MM.1S (cell line): Measurements from ENCODE around the gene CAND2.

Experiments
- DNase-seq: peaks from one replicate; pipeline ENCODE4 v3.0.0-alpha.2; 2015
- H2AFZ ChIP-seq: fragments of 300-600 bp; sonication (generic); 2 replicates; pipeline ENCODE4 v1.6.0; 2016; ENCODE audit warnings: antibody characterized with exemption, low read length
- H3F3A ChIP-seq: fragments of 300-600 bp; sonication (generic); 2 replicates; pipeline ENCODE4 v1.6.1; 2016; ENCODE audit warnings: mild to moderate bottlenecking, antibody characterized with exemption, low read length, moderate library complexity, mixed read lengths; ENCODE audit not compliant: insufficient read depth
- H3K27ac ChIP-seq: fragments of 300-600 bp; sonication (generic); 2 replicates; pipeline ENCODE4 v1.5.1; 2016; ENCODE audit warnings: mild to moderate bottlenecking, low read length
- H3K27me3 ChIP-seq: fragments of 300-600 bp; sonication (generic); replicated peaks from 2 replicates; pipeline ENCODE4 v1.6.0; 2016; ENCODE audit warnings: low read length; ENCODE audit not compliant: insufficient read depth
- H3K36me3 ChIP-seq: fragments of 300-600 bp; sonication (generic); replicated peaks from 2 replicates; pipeline ENCODE4 v1.6.1; 2016; ENCODE audit warnings: mild to moderate bottlenecking, low read length, mixed read lengths; ENCODE audit not compliant: insufficient read depth
- H3K4me1 ChIP-seq: fragments of 300-600 bp; sonication (generic); 2 replicates; pipeline ENCODE4 v1.6.1; 2016; ENCODE audit warnings: low read length, mixed read lengths
- H3K4me2 ChIP-seq: fragments of 300-600 bp; sonication (generic); 2 replicates; pipeline ENCODE4 v1.6.0; 2016; ENCODE audit warnings: low read depth, low read length
- H3K4me3 ChIP-seq: fragments of 300-600 bp; sonication (generic); 2 replicates; pipeline ENCODE4 v1.5.1; 2016; ENCODE audit warnings: low read length, mixed read lengths
- H3K79me2 ChIP-seq: fragments of 300-600 bp; sonication (generic); 2 replicates; pipeline ENCODE4 v1.6.1; 2016; ENCODE audit warnings: mixed run types, low read length, mixed read lengths
- H3K9ac ChIP-seq: fragments of 300-600 bp; sonication (generic); 2 replicates; pipeline ENCODE4 v1.6.1; 2016; ENCODE audit warnings: low read length, mixed read lengths
- H3K9me2 ChIP-seq: fragments of 300-600 bp; sonication (generic); replicated peaks from 2 replicates; pipeline ENCODE4 v1.6.1; 2016; ENCODE audit warnings: mild to moderate bottlenecking, low read length, mixed read lengths; ENCODE audit not compliant: insufficient read depth
- H3K9me3 ChIP-seq: fragments of 300-600 bp; sonication (generic); replicated peaks from 2 replicates; pipeline ENCODE4 v1.6.1; 2016; ENCODE audit warnings: mild to moderate bottlenecking, low read length, mixed read lengths; ENCODE audit not compliant: insufficient read depth
- H4K20me1 ChIP-seq: fragments of 300-600 bp; sonication (generic); 2 replicates; pipeline ENCODE4 v1.6.1; 2016; ENCODE audit warnings: mild to moderate bottlenecking, low read length, moderate library complexity, mixed read lengths; ENCODE audit not compliant: insufficient read depth
- CTCF ChIP-seq: fragments of 300-600 bp; sonication (generic); IDR thresholded peaks from 2 replicates; pipeline ENCODE4 v1.5.1; 2016; ENCODE audit warnings: antibody characterized with exemption, low read length, mixed read lengths
- EZH2 ChIP-seq: fragments of 300-600 bp; sonication (generic); optimal IDR thresholded peaks from 2 replicates; pipeline ENCODE3; 2017; ENCODE audit warnings: low read depth, mild to moderate bottlenecking, antibody characterized with exemption, low read length, mixed read lengths
- EZH2phosphoT487 ChIP-seq: fragments of 300-600 bp; sonication (generic); IDR thresholded peaks from 2 replicates; pipeline ENCODE4 v1.6.1; 2018; ENCODE audit warnings: antibody characterized with exemption, low read length

Gene CAND2

GRCh38 chr3:12764171-12764776 is 32.2 kb upstream of the CAND2 start:
- no peak overlapping the region for H3K4me3 ChIP-seq
- no peak overlapping the region for H3K4me2 ChIP-seq
- H3F3A ChIP-seq, result no peaks in the 10 kb centered on the region
- H3K4me1 ChIP-seq, result no peaks in the 10 kb centered on the region
- no peaks in the 10 kb centered on the region for H3K36me3 ChIP-seq
- no peak overlapping the region for H3K9ac ChIP-seq
- H3K9me2 ChIP-seq, result no peaks in the 10 kb centered on the region
- no peak overlapping the region for H2AFZ ChIP-seq
- H3K9me3 ChIP-seq, result no peaks in the 10 kb centered on the region
- TF ChIP-seq CTCF, result no peak
- TF ChIP-seq EZH2, result no peak
- no peak for TF ChIP-seq EZH2phosphoT487
- H4K20me1 ChIP-seq, result no peaks in the 10 kb centered on the region
- no peak overlapping the region for H3K27ac ChIP-seq
- H3K27me3 ChIP-seq, result peaks cover 5% of the 10 kb centered on the region; the same call in 1 of the 2 replicates
- DNase-seq, result no peak
- H3K79me2 ChIP-seq, result no peaks in the 10 kb centered on the region

GRCh38 chr3:12766541-12766940 is 29.9 kb upstream of the CAND2 start:
- no peak for DNase-seq
- TF ChIP-seq EZH2, result no peak
- H3K4me2 ChIP-seq, result no peak overlapping the region

GRCh38 chr3:12768579-12769527 is 27.6 kb upstream of the CAND2 start:
- no peak overlapping the region for H2AFZ ChIP-seq
- TF ChIP-seq CTCF (no peak), EZH2 (no peak), EZH2phosphoT487 (no peak)
- H3K4me2 ChIP-seq, result no peak overlapping the region

More at GRCh38 chr3:12766541-12766940, 29.9 kb upstream of the CAND2 start:
- Histone ChIP-seq H3K9me3 (no peaks in the 10 kb centered on the region), H3K36me3 (no peaks in the 10 kb centered on the region), H3K27me3 (peaks cover 5% of the 10 kb centered on the region; the same call in 1 of the 2 replicates), H3K9ac (no peak overlapping the region), H3K9me2 (no peaks in the 10 kb centered on the region), H3K79me2 (no peaks in the 10 kb centered on the region), H3K27ac (no peak overlapping the region), H3K4me3 (no peak overlapping the region), H3K4me1 (no peaks in the 10 kb centered on the region), H4K20me1 (no peaks in the 10 kb centered on the region), H3F3A (no peaks in the 10 kb centered on the region), H2AFZ (no peak overlapping the region)

More at GRCh38 chr3:12768579-12769527, 27.6 kb upstream of the CAND2 start:
- Histone ChIP-seq H3K27me3 (peaks cover 5% of the 10 kb centered on the region; the same call in 1 of the 2 replicates), H3K27ac (no peak overlapping the region), H3K4me3 (no peak overlapping the region), H3K9me3 (no peaks in the 10 kb centered on the region), H3K4me1 (no peaks in the 10 kb centered on the region), H3K9ac (no peak overlapping the region), H3F3A (no peaks in the 10 kb centered on the region), H3K9me2 (no peaks in the 10 kb centered on the region), H3K36me3 (no peaks in the 10 kb centered on the region), H3K79me2 (no peaks in the 10 kb centered on the region), H4K20me1 (no peaks in the 10 kb centered on the region)
- no peak for DNase-seq
